CD14-positive monocyte (primary cell): ENCODE data around the gene NHERF1. TPM values are rescaled to one million over a fixed set of nuclear protein-coding genes. Genes with fewer than 3 reads are reported as not detected.

ENCODE experiments used
- DNase-seq, 3 donors: peaks; one replicate each; pipeline ENCODE4 v3.0.0-alpha.2; 2011 to 2022
- H2AFZ ChIP-seq: 2 replicates; pipeline ENCODE4 v1.6.0; 2012; ENCODE audit warnings: mild to moderate bottlenecking, low read depth, low read length, inconsistent platforms; ENCODE audit not compliant: insufficient read depth, poor library complexity, severe bottlenecking
- H3K27ac ChIP-seq, 2 donors: 1 replicate in 1 of 2; 2 replicates in 1 of 2; pipeline ENCODE4 v1.5.1; 2012 to 2013; ENCODE audit warnings: low read length in 2 of 2, control low read depth in 1 of 2, inconsistent platforms in 1 of 2, low read depth in 1 of 2, mild to moderate bottlenecking in 1 of 2
- H3K27me3 ChIP-seq, 2 donors: one replicate each; pipeline versions ENCODE4 v1.6.0 to v1.6.1; 2011 to 2013; ENCODE audit warnings: low read length in 2 of 2; ENCODE audit not compliant: control insufficient read depth in 2 of 2, insufficient read depth in 2 of 2
- H3K36me3 ChIP-seq, 2 donors: replicated peaks in 1 of 2; 1 replicate in 1 of 2; 2 replicates in 1 of 2; pipeline versions ENCODE4 v1.5.1 to v1.6.1; 2012 to 2013; ENCODE audit warnings: low read length in 2 of 2, control low read depth in 1 of 2, inconsistent platforms in 1 of 2, mild to moderate bottlenecking in 1 of 2; ENCODE audit not compliant: insufficient read depth in 2 of 2, control insufficient read depth in 1 of 2
- H3K4me1 ChIP-seq, 2 donors: 1 replicate in 1 of 2; 2 replicates in 1 of 2; pipeline versions ENCODE4 v1.5.1 to v1.6.1; 2012 to 2013; ENCODE audit warnings: low read length in 2 of 2, control low read depth in 1 of 2, inconsistent platforms in 1 of 2, mild to moderate bottlenecking in 1 of 2, moderate library complexity in 1 of 2; ENCODE audit not compliant: insufficient read depth in 2 of 2, control insufficient read depth in 1 of 2
- H3K4me2 ChIP-seq: replicated peaks from 2 replicates; pipeline ENCODE3; 2012; ENCODE audit warnings: low read length, moderate library complexity, mild to moderate bottlenecking; ENCODE audit not compliant: poor library complexity, severe bottlenecking; ENCODE audit errors: extremely low read depth
- H3K4me3 ChIP-seq, 3 experiments: fragments of 200-600 bp in 1 of 3; sonication (generic) in 1 of 3; replicated peaks in 1 of 3; 1 replicate in 2 of 3; 2 replicates in 1 of 3; pipeline ENCODE4 v1.5.1; 2011 to 2013; ENCODE audit warnings: low read length in 3 of 3, mild to moderate bottlenecking in 3 of 3, control low read depth in 2 of 3, low read depth in 2 of 3, inconsistent platforms in 1 of 3, moderate library complexity in 1 of 3
- H3K79me2 ChIP-seq: 2 replicates; pipeline ENCODE4 v1.6.0; 2012; ENCODE audit warnings: mild to moderate bottlenecking, control low read depth, inconsistent platforms, low read length, moderate library complexity; ENCODE audit not compliant: insufficient read depth
- H3K9ac ChIP-seq: 2 replicates; pipeline ENCODE4 v1.6.0; 2017; ENCODE audit warnings: low read length, mild to moderate bottlenecking; ENCODE audit not compliant: insufficient read depth, poor library complexity, severe bottlenecking
- H3K9me3 ChIP-seq, 2 donors: replicated peaks in 1 of 2; 1 replicate in 1 of 2; 2 replicates in 1 of 2; pipeline versions ENCODE4 v1.5.1 to v1.6.1; 2012 to 2013; ENCODE audit warnings: low read length in 2 of 2, control low read depth in 1 of 2; ENCODE audit not compliant: control insufficient read depth in 1 of 2, insufficient read depth in 1 of 2
- H4K20me1 ChIP-seq: 2 replicates; pipeline ENCODE4 v1.6.0; 2012; ENCODE audit warnings: mild to moderate bottlenecking, low read length, control low read depth, moderate library complexity; ENCODE audit not compliant: insufficient read depth
- H3K27ac Mint-ChIP-seq, 7 donors: one replicate each; pipeline ENCODE4 v1.8.0; 2020; ENCODE audit warnings: mild to moderate bottlenecking in 7 of 7, mixed read lengths in 7 of 7, moderate library complexity in 6 of 7, inconsistent platforms in 2 of 7
- H3K27me3 Mint-ChIP-seq, 3 donors: one replicate each; pipeline ENCODE4 v1.8.0; 2021 to 2022; ENCODE audit warnings: low read depth in 3 of 3, mild to moderate bottlenecking in 3 of 3, mixed read lengths in 3 of 3, moderate library complexity in 3 of 3, inconsistent platforms in 1 of 3
- H3K36me3 Mint-ChIP-seq, 2 donors: one replicate each; pipeline ENCODE4 v1.8.0; 2020; ENCODE audit warnings: mixed read lengths in 2 of 2, inconsistent platforms in 1 of 2, mild to moderate bottlenecking in 1 of 2
- H3K4me1 Mint-ChIP-seq: one replicate; pipeline ENCODE4 v1.8.0; 2020; ENCODE audit warnings: mild to moderate bottlenecking, mixed read lengths
- H3K4me3 Mint-ChIP-seq, 2 donors: one replicate each; pipeline ENCODE4 v1.8.0; 2020; ENCODE audit warnings: mild to moderate bottlenecking in 2 of 2, mixed read lengths in 2 of 2, moderate library complexity in 1 of 2
- H3K9me3 Mint-ChIP-seq, 7 donors: one replicate each; pipeline ENCODE4 v1.8.0; 2020 to 2022; ENCODE audit warnings: mixed read lengths in 7 of 7, mild to moderate bottlenecking in 6 of 7, moderate library complexity in 6 of 7, inconsistent platforms in 2 of 7
- CTCF ChIP-seq: fragments of 200-600 bp; IDR thresholded peaks from one replicate; pipeline ENCODE4 v1.8.0; 2022; ENCODE audit warnings: antibody characterized with exemption, mild to moderate bottlenecking
- WGBS: methylation state at CpG from one replicate; pipeline ENCODE4 v1.1.5; 2013; ENCODE audit warnings: missing lambda C conversion rate; ENCODE audit not compliant: insufficient coverage; 5-methylcytosine and 5-hydroxymethylcytosine counted together
- intact Hi-C, 2 donors: fragments of 100-400 bp; cut with micrococcal nuclease; formaldehyde crosslinking; loops; one replicate each; pipeline versions ENCODE4 v1.15.0 to v1.15.1; 2023
- polyA plus RNA-seq, 3 donors: library from polyadenylated mRNA; depleted of rRNA in 1 of 3; unstranded in 2 of 3; stranded (reverse) in 1 of 3; fragments of 300-500 nt in 2 of 3; fragments of >200 nt in 1 of 3; fragmentation: Illumina TruSeq in 2 of 3; gene quantifications; 1 replicate in 2 of 3; 2 replicates in 1 of 3; pipeline ENCODE4 v1.2.3, GENCODE V29; 2012 to 2021

NHERF1 gene
- polyA plus RNA-seq, 3 donors = 79.5 to 149 (median 131) TPM

- H3K79me2 ChIP-seq = peaks cover 61% of the 10 kb centered on the region
- peaks cover 84 to 97% of the 10 kb centered on the region in 2 donors for H3K4me1 ChIP-seq
- no peak for TF ChIP-seq CTCF
- Mint-ChIP-seq H3K4me3 (peak overlapping the region in 1 of 2 donors; percentile 83), H3K27me3 (no peaks in the 10 kb centered on the region), H3K9me3 (no peaks in the 10 kb centered on the region), H3K27ac (peak overlapping the region; percentile 93 to 100 (median 97)), H3K36me3 (peaks cover 74 to 81% of the 10 kb centered on the region in 2 donors), H3K4me1 (peaks cover 97% of the 10 kb centered on the region)
- H3K9me3 ChIP-seq = no peaks in the 10 kb centered on the region
- H2AFZ ChIP-seq = no peak overlapping the region
- peak overlapping the region; percentile 68 for H3K4me2 ChIP-seq
- H3K36me3 ChIP-seq = peaks cover 5 to 19% of the 10 kb centered on the region in 2 donors
- intact Hi-C loops = no loop called here
- peak overlapping the region; percentile 84 to 91 for H3K27ac ChIP-seq
- H3K9ac ChIP-seq = peak overlapping the region; percentile 40
- peak overlapping the region in 1 of 3 experiments; percentile 59 for H3K4me3 ChIP-seq
- no peak for DNase-seq
- H4K20me1 ChIP-seq = no peaks in the 10 kb centered on the region
- H3K27me3 ChIP-seq = no peaks in the 10 kb centered on the region
- WGBS = 88% methylated on average over 8 of the region's 9 CpGs
These were observed 37.5 kb downstream of the NHERF1 start for GRCh38 chr17:74785981-74786360.

- no peak overlapping the region for H2AFZ ChIP-seq
- peaks cover 5 to 16% of the 10 kb centered on the region in 2 donors for H3K36me3 ChIP-seq
- no peak for TF ChIP-seq CTCF
- H3K9me3 ChIP-seq = no peaks in the 10 kb centered on the region
- peak overlapping the region; percentile 68 for H3K4me2 ChIP-seq
- intact Hi-C loops = no loop called here
- no peaks in the 10 kb centered on the region for H4K20me1 ChIP-seq
- Mint-ChIP-seq H3K4me3 (peak overlapping the region; percentile 60 to 83), H3K27me3 (no peaks in the 10 kb centered on the region), H3K4me1 (peaks cover 96% of the 10 kb centered on the region), H3K36me3 (peaks cover 70 to 77% of the 10 kb centered on the region in 2 donors), H3K9me3 (no peaks in the 10 kb centered on the region), H3K27ac (peak overlapping the region; percentile 93 to 100 (median 97))
- peaks cover 55% of the 10 kb centered on the region for H3K79me2 ChIP-seq
- DNase-seq = peak; percentile 80 to 91 (median 88)
- H3K4me1 ChIP-seq = peaks cover 84 to 97% of the 10 kb centered on the region in 2 donors
- H3K27me3 ChIP-seq = no peaks in the 10 kb centered on the region
- H3K9ac ChIP-seq = peak overlapping the region; percentile 40
- WGBS = 16% methylated on average over 15 of the region's 16 CpGs
- H3K27ac ChIP-seq = peak overlapping the region; percentile 84 to 91
- peak overlapping the region in 1 of 3 experiments; percentile 59 for H3K4me3 ChIP-seq
These were observed 38.1 kb downstream of the NHERF1 start for GRCh38 chr17:74786431-74787055.
